Activated CD4-positive, alpha-beta memory T cell treated with anti-CD3 and anti-CD28 coated beads, Interleukin-2, amount 10 ng/mL, durations not matched to agents 7 days and 5 days (primary cell): ENCODE measurements around the gene TRERF1. TPM values are rescaled to one million over a fixed set of nuclear protein-coding genes. Genes with fewer than 3 reads are reported as not detected.

Experiments
- CTCF ChIA-PET: fragments of 350-600 bp; sonication (Branson Sonifier 250); formaldehyde crosslinking; loops from one replicate; lab custom pipeline; 2021; ENCODE audit warnings: antibody characterized with exemption, inconsistent platforms; lab: Charles Lee
- POLR2A ChIA-PET: fragments of 350-600 bp; sonication (Branson Sonifier 250); formaldehyde crosslinking; loops from one replicate; lab custom pipeline; 2021; ENCODE audit warnings: antibody characterized with exemption; lab: Charles Lee
- DNase-seq: peaks from one replicate; pipeline ENCODE4 v3.0.0-alpha.2; 2020
- H3K27ac Mint-ChIP-seq: one replicate; pipeline ENCODE4 v1.8.0; 2021; ENCODE audit warnings: mild to moderate bottlenecking, mixed read lengths
- H3K27me3 Mint-ChIP-seq: one replicate; pipeline ENCODE4 v1.8.0; 2021; ENCODE audit warnings: mixed read lengths
- H3K36me3 Mint-ChIP-seq: one replicate; pipeline ENCODE4 v1.8.0; 2021; ENCODE audit warnings: low read depth, mixed read lengths
- H3K4me1 Mint-ChIP-seq: one replicate; pipeline ENCODE4 v1.8.0; 2021; ENCODE audit warnings: mixed read lengths
- H3K4me3 Mint-ChIP-seq: one replicate; pipeline ENCODE4 v1.8.0; 2021; ENCODE audit warnings: mild to moderate bottlenecking, mixed read lengths
- H3K9me3 Mint-ChIP-seq: one replicate; pipeline ENCODE4 v1.8.0; 2021; ENCODE audit warnings: mixed read lengths
- total RNA-seq, 2 experiments: library from RNA; stranded (reverse); gene quantifications; one replicate each; pipeline ENCODE4 v1.2.3, GENCODE V29; 2021

TRERF1 gene
- total RNA-seq, 2 experiments from 2014 or later: 17.4 to 18.2 TPM

DNA sequence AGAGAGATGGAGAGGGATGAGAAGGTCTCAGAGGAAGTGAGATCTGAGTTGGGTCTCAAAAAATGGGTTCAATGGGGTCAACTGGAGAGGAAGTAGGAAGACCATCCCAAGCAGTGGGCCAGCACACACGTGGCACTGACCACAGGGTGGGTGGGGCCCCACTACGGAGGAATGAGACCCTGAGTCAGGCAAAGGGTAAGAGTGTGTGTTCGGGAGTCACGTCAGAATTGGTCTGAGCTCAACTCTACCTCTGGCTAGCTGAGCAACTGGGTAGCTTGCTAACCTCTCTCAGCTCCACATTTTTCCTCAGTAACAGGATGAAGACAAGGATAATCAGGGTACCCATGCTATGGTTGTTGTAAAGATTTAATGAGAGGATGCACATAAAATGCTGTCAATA lies 79.0 kb downstream of the TRERF1 start:
- Mint-ChIP-seq H3K27me3 (no peaks in the 10 kb centered on the region), H3K4me1 (peaks cover 61% of the 10 kb centered on the region), H3K27ac (peak overlapping the region; percentile 32), H3K36me3 (peaks cover 15% of the 10 kb centered on the region), H3K9me3 (no peaks in the 10 kb centered on the region), H3K4me3 (no peak overlapping the region)
- ChIA-PET CTCF (interaction anchor here (1.4 to 1.7 kb wide), 2 partner anchors 10 to 175 kb away, joined by 3 to 4 read pairs; no protein-coding TSS in a partner anchor), POLR2A (interaction anchor here (0.7 to 1.3 kb wide), 3 partner anchors 17 to 78 kb away, joined by 3 read pairs; no protein-coding TSS in a partner anchor)
- DNase-seq: no peak

DNA sequence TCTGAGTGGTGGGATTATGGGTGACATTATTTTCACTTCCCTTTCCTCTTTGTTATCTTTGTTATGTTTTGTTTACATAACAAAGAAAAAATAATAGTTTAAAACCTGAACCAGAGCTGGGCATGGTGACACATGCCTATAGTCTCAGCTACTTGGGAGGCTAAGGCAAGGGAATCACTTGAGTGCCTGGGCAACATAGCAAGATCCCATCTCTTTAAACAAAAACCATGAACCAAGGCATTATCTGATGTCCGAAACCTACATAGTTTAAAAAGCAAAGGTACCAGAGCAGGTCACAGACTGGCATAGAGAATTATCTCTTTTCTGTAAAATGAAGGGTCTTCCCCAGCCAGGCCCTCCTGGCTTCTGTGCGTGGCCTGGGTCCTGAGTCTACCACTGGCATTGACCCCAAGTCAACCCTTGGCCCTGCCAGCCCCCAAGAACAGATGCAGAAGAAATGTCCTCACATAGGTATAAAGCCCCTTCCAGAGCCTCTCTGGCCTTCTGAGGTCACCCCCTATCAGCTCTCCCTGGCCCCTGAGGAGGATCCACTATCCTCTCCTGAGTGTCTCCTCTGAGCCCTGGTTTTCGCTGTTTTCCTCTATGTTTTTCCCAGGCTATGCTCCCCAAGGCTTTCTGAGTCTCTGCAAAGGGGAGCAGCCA lies 81.3 kb downstream of the TRERF1 start:
- ChIA-PET POLR2A (interaction anchor here (0.6 kb wide), 1 partner anchor 16 kb away, joined by 3 read pairs; no protein-coding TSS in a partner anchor), CTCF (no interaction called here)
- Mint-ChIP-seq H3K4me1 (peaks cover 73% of the 10 kb centered on the region), H3K27ac (peak overlapping the region; percentile 41), H3K36me3 (peaks cover 16% of the 10 kb centered on the region), H3K9me3 (no peaks in the 10 kb centered on the region), H3K4me3 (no peak overlapping the region), H3K27me3 (no peaks in the 10 kb centered on the region)
- no peak for DNase-seq

DNA sequence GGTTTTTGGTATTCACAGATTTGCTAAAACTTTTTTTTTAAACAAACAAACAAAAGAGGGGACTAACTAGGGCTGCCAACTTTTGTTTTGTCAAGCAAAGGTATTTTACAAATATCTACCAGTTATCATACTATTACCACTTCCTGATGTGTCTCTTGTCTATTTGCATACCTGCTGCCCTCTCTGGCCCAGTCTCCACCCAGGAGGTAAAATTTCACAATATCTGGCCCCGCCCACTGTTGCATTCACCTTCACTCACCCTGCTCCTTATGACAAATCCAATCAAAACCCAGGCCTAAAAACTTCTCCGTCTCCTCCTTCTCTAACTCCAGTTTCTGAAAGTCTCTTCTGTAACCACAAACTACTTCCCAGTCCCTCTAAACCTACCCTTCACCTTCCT lies 82.2 kb downstream of the TRERF1 start:
- ChIA-PET CTCF (no interaction called here), POLR2A (interaction anchor here (0.7 to 4.6 kb wide), 3 partner anchors 9 to 21 kb away, joined by 3 to 67 read pairs (median 29); no protein-coding TSS in a partner anchor)
- no peaks in the 10 kb centered on the region for H3K27me3 Mint-ChIP-seq
- peak overlapping the region; percentile 96 for H3K27ac Mint-ChIP-seq
- peaks cover 18% of the 10 kb centered on the region for H3K36me3 Mint-ChIP-seq
- peak; percentile 57 for DNase-seq
- H3K4me3 Mint-ChIP-seq: no peak overlapping the region
- H3K9me3 Mint-ChIP-seq: no peaks in the 10 kb centered on the region
- H3K4me1 Mint-ChIP-seq: peaks cover 78% of the 10 kb centered on the region

DNA sequence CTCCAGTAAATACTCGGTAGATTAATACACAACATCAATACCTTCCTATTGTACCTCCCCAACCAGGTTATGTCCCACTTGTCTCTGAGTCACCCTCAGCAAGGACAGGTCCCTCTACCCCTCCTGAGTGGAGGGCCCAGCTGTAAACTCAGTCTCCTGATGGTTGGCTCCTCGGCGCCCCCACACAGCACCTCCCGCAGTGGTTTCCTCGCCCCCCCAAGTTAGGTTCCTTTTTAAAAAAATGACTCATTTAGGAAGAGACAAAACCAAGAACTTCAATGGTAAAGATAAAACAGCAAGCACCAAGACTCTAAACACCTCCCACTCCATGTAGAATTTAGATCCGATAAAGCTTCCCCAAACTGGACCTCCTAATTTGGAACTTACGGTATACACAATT lies 83.5 kb downstream of the TRERF1 start:
- peaks cover 24% of the 10 kb centered on the region for H3K36me3 Mint-ChIP-seq
- H3K4me1 Mint-ChIP-seq: peaks cover 80% of the 10 kb centered on the region
- ChIA-PET POLR2A (interaction anchor here (0.6 to 4.6 kb wide), 17 partner anchors 9 to 196 kb away, joined by 3 to 67 read pairs (median 4); partner anchors contain the start of gene UBR2), CTCF (interaction anchor here (1.2 to 2.7 kb wide), 6 partner anchors 10 to 163 kb away, joined by 3 to 11 read pairs (median 4); no protein-coding TSS in a partner anchor)
- DNase-seq: peak; percentile 56
- H3K27ac Mint-ChIP-seq: peak overlapping the region; percentile 96
- peak overlapping the region; percentile 66 for H3K4me3 Mint-ChIP-seq
- H3K27me3 Mint-ChIP-seq: no peaks in the 10 kb centered on the region
- H3K9me3 Mint-ChIP-seq: no peaks in the 10 kb centered on the region

DNA sequence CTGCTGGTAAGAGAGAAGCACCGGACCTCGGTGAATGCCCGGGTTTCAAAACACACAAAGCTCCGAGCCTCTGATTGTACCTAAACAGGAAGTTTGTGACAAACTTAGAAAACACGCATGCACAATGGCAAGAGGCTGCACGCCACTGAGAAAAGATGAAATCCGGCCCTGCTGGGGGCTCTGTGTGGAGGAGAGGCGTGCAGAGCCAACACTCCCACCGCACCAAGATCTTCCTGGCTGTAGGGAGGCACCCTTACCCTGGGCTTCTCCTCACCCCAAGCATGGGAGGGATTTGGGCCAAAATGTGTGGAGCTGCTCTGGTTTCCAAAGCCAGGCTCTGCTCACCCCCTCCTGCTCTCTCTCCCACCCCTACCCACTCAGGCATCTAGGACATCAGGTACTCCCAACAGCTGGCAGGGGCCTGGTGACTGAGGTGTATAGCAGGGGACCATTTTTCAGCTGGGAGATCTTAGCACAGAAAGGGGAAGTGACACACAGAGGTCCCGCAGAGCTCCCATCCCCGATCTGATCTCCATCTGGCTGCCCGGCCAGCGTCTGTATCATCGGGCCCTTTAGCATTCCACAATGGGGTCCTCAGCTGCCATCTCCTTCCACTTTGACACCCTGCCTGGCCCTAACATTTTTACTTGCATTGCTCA lies 84.2 kb downstream of the TRERF1 start:
- peaks cover 74% of the 10 kb centered on the region for H3K4me1 Mint-ChIP-seq
- ChIA-PET POLR2A (interaction anchor here (0.6 to 4.6 kb wide), 22 partner anchors 9 to 196 kb away, joined by 3 to 67 read pairs (median 4); partner anchors contain the start of gene UBR2), CTCF (interaction anchor here (0.9 to 2.7 kb wide), 9 partner anchors 9 to 180 kb away, joined by 3 to 12 read pairs (median 5); no protein-coding TSS in a partner anchor)
- peak overlapping the region; percentile 96 for H3K27ac Mint-ChIP-seq
- H3K4me3 Mint-ChIP-seq: peak overlapping the region; percentile 66
- peaks cover 22% of the 10 kb centered on the region for H3K36me3 Mint-ChIP-seq
- no peaks in the 10 kb centered on the region for H3K27me3 Mint-ChIP-seq
- peak; percentile 48 for DNase-seq
- H3K9me3 Mint-ChIP-seq: no peaks in the 10 kb centered on the region

DNA sequence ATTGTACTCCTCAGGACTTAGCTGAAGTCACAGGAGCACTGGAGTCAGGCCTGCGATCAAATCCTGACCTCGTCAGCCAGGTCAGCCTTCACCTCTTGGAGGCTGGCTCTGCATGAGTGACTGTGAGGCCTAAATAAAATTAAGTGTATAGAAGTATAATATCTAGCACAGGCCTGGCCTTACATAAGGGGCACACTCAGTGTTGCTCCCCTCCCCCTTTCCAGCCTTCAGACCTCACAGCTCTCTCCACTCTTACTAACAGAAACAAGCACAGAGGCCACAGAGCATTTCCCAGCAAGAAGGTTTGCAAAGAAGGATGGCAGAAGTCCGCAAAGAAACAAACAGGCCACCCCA lies 84.8 kb downstream of the TRERF1 start:
- Mint-ChIP-seq H3K27ac (peak overlapping the region; percentile 96), H3K9me3 (no peaks in the 10 kb centered on the region), H3K27me3 (no peaks in the 10 kb centered on the region), H3K36me3 (peaks cover 23% of the 10 kb centered on the region), H3K4me3 (peak overlapping the region; percentile 66), H3K4me1 (peaks cover 69% of the 10 kb centered on the region)
- POLR2A ChIA-PET: interaction anchor here (0.7 to 4.6 kb wide), 19 partner anchors 9 to 197 kb away, joined by 3 to 67 read pairs (median 4); partner anchors contain the start of genes TRERF1 and UBR2
- DNase-seq: no peak
- CTCF ChIA-PET: interaction anchor here (0.9 to 2.7 kb wide), 9 partner anchors 9 to 181 kb away, joined by 4 to 12 read pairs (median 5); no protein-coding TSS in a partner anchor

DNA sequence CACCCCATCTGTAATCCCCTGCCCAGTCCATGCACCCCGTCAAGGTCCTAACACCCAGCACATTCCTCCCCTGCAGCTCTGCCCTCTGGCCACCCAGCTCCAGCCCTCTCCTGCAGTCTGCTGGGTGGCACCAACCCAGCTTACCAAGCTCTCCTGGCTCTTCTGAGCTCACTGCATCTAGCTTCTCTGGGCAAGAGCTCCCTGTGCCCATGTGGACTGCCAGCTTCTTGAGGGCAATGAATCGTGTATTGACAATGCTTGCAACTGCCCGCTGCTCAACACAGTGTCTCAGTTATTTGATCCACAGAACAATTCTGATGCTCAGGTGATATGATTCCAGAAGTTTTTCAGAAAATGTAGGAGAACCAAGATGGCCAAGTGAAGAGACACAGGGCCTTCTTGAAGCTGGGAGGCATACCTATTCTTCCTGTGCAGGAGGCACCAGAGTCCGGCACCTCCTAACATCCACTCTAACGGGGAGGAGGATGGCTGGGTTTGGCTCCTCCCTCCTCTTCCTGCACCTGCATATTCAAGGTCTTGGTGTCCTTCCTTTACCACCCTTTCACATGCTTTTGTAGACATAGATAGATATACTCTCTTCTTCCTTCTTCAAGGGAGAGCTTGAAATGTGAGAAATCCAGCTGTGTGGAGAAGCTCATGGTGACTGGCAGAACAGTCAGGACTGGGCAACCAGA lies 85.6 kb downstream of the TRERF1 start:
- Mint-ChIP-seq H3K36me3 (peaks cover 31% of the 10 kb centered on the region), H3K9me3 (no peaks in the 10 kb centered on the region), H3K27ac (peak overlapping the region; percentile 96), H3K4me3 (peak overlapping the region; percentile 5), H3K27me3 (no peaks in the 10 kb centered on the region), H3K4me1 (peaks cover 71% of the 10 kb centered on the region)
- POLR2A ChIA-PET: interaction anchor here (1.1 to 4.6 kb wide), 8 partner anchors 8 to 86 kb away, joined by 3 to 67 read pairs (median 11); partner anchors contain the start of gene TRERF1
- no peak for DNase-seq
- CTCF ChIA-PET: interaction anchor here (0.8 to 2.7 kb wide), 7 partner anchors 12 to 182 kb away, joined by 3 to 12 read pairs (median 5); no protein-coding TSS in a partner anchor

DNA sequence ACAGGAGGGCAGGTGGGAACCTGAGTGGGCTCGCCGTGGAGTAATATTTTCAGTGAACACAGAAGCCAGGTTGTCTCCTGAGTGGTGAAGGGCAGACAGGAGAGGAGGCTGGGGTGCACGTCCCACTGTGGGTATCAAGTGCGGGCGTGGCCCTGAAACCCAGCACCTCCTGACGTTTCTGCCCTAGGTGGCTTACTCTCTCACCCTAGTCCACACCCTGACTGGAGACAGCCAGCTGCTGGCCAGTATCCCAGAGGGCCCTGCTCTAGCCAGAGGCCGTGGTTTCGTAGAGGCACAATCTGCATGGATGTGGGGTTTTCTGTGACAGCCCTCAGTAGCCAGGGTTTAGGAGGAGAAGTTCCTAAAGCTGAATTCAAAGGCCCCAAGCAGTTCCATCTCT lies 86.7 kb downstream of the TRERF1 start:
- Mint-ChIP-seq H3K27ac (peak overlapping the region; percentile 96), H3K4me3 (no peak overlapping the region), H3K4me1 (peaks cover 67% of the 10 kb centered on the region), H3K36me3 (peaks cover 39% of the 10 kb centered on the region), H3K27me3 (no peaks in the 10 kb centered on the region), H3K9me3 (no peaks in the 10 kb centered on the region)
- DNase-seq: no peak
- POLR2A ChIA-PET: interaction anchor here (1.0 to 4.6 kb wide), 4 partner anchors 9 to 88 kb away, joined by 3 to 67 read pairs (median 7); partner anchors contain the start of gene TRERF1
- CTCF ChIA-PET: interaction anchor here (0.6 to 2.7 kb wide), 2 partner anchors 40 to 183 kb away, joined by 3 to 12 read pairs; no protein-coding TSS in a partner anchor

DNA sequence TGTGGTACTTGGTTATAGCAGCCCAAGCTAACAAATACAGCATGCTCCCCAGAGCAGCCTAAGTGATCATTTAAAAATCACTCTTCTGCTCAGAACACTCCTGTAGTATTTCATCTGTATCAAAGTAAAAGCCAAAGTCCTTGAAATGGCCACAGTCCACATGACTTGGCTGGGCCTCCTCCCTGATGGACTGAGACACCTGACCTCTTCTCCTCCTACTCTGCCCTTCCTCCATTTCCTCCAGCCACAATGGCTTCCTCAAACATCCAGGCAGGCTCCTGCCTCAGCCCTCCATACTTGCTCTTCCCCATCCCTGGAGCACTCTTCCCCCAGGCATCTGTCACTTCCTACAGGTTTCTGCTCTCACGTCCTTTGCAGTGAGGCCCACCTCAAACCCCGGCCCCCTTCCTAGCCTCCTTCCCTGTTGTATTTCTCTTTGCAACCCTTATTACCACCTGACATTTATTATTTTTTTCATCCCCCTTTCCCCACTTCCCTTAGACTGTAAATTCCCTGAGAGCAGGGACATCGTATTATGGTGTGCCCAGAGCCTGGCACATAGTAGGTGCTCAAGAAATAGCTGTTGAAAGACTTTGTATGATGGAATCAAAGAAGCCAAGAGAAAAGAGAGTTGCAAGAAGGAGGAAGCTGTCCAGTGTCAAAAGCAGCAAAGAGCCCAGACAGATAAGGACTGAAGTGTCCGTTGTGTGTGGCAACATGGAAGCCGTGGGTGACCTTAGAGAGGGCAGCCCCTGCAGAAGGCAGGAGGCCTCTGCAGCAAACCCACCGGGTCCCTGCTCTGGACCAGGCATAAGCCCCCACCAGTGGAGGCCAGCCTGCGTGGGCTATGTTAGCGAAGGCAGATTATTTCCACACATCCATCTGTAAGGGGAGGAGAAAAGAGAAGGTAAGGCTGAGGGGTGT lies 87.5 kb downstream of the TRERF1 start:
- H3K27ac Mint-ChIP-seq: peak overlapping the region; percentile 52
- CTCF ChIA-PET: interaction anchor here (1.3 kb wide), 1 partner anchor 183 kb away, joined by 5 read pairs; no protein-coding TSS in a partner anchor
- no peaks in the 10 kb centered on the region for H3K9me3 Mint-ChIP-seq
- H3K36me3 Mint-ChIP-seq: peaks cover 36% of the 10 kb centered on the region
- no peak for DNase-seq
- H3K4me3 Mint-ChIP-seq: no peak overlapping the region
- H3K27me3 Mint-ChIP-seq: no peaks in the 10 kb centered on the region
- POLR2A ChIA-PET: no interaction called here
- H3K4me1 Mint-ChIP-seq: peaks cover 59% of the 10 kb centered on the region

DNA sequence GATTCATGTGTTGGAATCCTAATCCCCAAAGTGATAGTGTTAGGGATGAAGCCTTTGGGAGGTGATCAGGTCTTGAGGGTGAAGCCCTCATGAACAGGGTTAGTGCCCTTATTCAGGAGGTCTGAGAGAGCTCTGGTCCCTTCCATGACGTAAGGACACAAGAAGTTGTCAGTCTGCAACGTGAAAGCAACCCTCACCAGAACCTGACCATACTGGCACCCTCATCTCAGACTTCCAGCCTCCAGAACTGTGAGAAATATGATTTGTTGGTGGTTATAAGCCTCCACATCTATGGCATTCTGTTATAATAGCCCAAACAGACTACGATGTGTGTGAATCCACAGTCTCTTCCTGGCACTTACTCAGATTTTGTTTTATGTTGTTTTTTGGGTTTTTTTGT lies 90.7 kb downstream of the TRERF1 start:
- H3K27ac Mint-ChIP-seq: no peak overlapping the region
- no peaks in the 10 kb centered on the region for H3K9me3 Mint-ChIP-seq
- peaks cover 41% of the 10 kb centered on the region for H3K36me3 Mint-ChIP-seq
- H3K4me3 Mint-ChIP-seq: no peak overlapping the region
- no peak for DNase-seq
- no peaks in the 10 kb centered on the region for H3K27me3 Mint-ChIP-seq
- POLR2A ChIA-PET: interaction anchor here (1.0 kb wide), 1 partner anchor 518 kb away, joined by 3 read pairs; the partner anchor contains the start of gene RPL7L1
- H3K4me1 Mint-ChIP-seq: peaks cover 48% of the 10 kb centered on the region
- CTCF ChIA-PET: interaction anchor here (0.6 kb wide), 1 partner anchor 121 kb away, joined by 3 read pairs; no protein-coding TSS in a partner anchor

DNA sequence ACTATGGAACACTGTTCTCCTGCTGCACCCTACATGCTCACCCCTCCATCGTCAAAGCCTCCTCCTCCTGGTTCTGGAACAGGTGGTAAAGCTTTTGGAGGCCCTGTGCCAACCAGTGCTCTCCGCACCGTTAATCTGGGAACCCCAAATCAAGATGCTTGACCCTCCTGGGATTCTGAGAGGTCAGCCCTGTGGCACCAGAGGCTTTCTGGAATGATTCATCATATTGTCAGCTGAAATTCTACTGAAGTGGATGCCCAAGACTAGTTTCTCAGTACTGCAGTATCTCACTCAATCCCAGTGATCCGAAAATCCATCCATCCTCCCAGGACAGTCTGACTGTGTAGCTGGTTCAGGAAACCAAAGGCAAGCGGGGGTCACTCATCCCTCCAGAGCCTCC lies 92.7 kb downstream of the TRERF1 start:
- H3K4me3 Mint-ChIP-seq: no peak overlapping the region
- no peak for DNase-seq
- H3K27ac Mint-ChIP-seq: peak overlapping the region; percentile 38
- POLR2A ChIA-PET: interaction anchor here (0.5 to 2.6 kb wide), 3 partner anchors 8 to 83 kb away, joined by 3 to 11 read pairs (median 3); no protein-coding TSS in a partner anchor
- H3K4me1 Mint-ChIP-seq: peaks cover 29% of the 10 kb centered on the region
- CTCF ChIA-PET: no interaction called here
- H3K27me3 Mint-ChIP-seq: no peaks in the 10 kb centered on the region
- H3K9me3 Mint-ChIP-seq: no peaks in the 10 kb centered on the region
- peaks cover 28% of the 10 kb centered on the region for H3K36me3 Mint-ChIP-seq
